HS-5 (cell line): ENCODE measurements around the gene ARFGAP1.

Experiments used
- DNase-seq: peaks from one replicate; pipeline ENCODE4 v3.0.0-alpha.2; 2012; ENCODE audit warnings: low read depth

The ARFGAP1 gene

DNA sequence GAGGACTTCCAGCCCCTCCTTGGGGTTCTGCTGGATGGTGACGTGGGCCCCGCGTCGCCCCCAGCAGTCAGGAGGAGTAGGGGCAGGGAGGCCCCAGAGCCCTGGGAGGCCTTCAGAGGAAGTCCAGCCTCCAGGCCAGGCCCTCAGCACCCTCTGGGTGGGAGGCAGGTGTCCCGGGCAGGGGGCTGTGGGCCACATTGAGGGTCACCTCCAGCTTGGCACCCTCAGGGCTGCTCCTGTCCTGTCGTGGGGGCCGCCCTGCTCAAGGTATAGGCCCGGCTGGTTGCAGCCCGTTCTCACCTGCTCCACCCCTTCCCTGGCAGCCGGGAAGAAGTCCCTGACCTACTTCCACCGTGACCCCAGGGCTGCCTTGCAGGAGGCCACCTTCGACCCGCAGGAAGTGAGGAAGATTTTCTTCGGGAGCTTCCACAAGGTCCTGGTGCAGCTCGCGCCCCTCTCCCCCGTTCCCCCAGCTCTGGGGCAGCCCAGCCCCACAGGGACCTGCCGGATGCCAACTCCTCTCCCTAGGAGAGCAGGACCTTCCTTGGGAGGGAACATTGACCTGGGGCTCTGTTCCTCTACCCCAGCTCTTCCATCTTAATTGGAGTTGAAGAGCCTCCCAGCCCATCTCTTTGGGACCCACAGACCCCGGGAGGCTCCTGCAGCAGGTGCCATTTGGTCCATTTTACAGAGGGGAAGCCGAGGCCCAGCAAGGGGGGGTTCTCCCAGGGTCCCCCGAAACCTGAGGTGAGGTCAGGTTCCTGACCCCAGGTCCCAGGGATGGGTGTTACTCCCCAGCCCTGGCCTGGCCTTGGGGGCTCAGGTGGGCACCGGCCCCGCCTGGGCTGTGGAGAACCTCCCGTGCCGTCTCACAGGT is 46.8 kb downstream of the ARFGAP1 start:
- no peak for DNase-seq

DNA sequence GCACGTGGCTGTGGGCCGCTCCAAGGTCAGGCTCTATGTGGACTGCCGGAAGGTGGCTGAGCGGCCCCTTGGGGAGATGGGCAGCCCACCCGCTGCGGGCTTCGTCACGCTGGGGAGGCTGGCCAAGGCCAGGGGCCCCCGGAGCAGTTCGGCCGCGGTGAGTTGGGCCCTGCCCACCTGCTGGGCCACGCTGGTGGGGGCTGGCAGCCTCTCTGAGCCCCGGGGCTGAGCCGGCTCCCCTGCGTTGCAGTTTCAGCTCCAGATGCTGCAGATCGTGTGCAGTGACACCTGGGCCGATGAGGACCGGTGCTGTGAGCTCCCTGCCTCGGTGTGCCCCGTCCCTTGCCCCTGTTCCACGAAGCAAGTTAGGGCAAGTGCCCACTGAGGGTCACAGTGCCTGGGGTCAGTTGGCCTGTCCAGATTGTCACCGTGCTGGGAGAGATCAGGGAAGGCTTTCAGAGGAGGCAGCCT is 47.5 kb downstream of the ARFGAP1 start:
- no peak for DNase-seq

DNA sequence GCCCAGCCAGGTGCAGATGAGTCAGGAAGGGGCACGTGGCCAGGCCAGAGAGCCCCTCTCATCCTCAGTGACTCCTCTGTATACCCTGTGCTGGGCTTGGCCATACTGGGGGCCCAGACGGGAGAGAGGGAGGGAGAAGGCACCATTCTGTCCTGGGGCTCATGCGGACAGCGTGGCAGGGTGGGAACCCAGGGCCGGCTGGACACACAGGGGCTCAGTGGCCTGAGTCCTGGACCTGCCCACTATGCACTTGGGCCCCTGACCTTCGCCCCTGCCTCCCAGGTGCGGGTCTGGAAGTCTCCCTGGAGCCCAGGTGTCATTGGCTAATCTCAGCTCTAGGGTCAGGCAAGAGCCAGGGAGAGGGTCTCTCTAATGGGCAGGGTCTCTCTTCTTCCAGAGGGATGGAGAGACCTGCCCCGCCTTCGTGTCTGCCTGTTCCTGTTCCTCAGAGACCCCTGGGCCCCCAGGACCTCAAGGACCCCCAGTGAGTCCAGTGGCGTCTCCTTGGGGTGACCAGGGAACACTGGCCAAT is 48.1 kb downstream of the ARFGAP1 start:
- no peak for DNase-seq

DNA sequence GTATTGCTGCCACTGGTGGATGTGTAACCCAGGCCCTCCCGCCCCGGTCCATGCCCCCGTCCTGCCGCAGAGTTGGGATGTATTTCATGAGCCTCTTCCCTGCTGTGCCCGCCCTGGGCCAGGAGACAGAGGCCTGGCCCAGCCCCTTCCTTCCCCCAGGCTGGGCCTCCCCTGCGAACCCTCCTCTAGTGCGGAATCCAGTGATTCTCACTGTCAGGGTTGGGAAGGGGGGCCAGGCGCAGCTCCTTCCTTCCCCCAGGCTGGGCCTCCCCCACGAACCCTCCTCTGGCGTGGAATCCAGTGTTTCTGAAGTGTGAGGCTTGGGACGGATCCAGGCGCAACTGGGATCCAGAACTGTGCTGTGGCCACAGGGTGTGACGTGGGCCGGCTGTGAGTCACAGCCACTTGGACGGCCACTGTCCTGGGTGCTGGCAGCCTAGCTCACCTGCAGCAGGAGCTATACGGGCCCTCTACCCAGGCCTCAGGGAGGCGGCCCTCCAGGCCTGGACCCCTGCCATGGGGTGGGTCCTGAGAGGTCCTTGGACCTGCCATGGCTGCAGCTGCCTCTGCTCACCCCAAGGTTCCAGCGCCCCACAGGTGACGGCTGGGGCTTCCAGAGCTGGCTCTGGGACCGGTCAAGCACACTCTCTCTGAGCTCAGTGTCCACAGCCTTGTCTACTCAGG is 48.7 kb downstream of the ARFGAP1 start:
- no peak for DNase-seq

DNA sequence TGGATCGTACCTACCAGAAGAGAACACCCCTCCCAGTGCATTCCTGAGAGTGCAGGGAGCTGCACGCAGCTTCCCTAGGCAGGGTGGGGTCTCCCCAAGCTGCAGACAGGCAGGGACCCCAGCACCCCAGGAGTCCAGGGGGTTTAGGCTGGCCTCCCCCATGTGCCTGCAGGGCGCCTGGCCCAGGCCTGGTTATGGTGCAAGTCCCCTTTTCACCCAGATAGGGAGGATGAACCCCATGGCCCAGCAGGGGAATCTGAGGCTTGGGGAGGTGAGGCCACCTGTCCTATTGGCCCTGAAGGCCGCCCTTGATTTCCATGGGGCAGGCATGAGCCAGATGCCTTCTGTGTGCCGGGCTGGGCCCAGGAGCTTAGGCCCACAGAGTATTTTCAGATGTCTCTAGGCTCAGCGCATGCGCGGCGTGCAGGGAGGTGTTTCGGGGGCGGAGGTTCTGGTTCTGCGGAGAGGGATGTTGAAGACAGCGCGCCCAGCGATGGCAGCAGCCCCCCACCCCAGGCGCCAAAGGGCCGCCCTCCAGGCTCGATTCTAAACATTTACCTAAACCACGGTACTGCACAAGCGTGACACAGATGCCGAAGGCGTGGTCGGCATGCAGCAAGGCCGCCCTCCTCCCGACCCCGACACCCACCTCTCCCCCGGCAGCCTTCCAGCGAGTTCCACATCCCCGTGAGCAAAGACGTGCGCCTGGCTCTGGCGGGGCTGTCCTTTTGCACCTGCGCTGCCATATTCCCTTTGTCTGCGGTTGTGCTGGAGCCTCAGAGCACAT is 49.7 kb downstream of the ARFGAP1 start:
- DNase-seq, result no peak

DNA sequence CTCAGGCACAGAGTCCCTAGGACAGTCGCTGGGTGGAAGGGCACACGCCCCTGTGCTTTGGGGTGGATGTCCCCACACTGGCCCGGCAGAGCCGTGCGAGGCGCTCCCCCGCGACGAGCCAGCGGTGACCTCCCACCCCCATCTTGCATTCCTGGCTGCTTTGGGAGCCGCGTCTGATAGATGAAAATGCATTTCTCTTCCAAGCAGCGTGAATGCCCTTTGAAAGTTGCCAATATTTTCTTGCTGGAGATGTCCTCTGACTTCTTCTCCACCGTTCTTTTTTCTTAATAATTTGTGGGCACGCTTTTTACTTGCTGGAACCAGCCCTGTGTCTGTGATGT is 50.3 kb downstream of the ARFGAP1 start:
- DNase-seq, result no peak

DNA sequence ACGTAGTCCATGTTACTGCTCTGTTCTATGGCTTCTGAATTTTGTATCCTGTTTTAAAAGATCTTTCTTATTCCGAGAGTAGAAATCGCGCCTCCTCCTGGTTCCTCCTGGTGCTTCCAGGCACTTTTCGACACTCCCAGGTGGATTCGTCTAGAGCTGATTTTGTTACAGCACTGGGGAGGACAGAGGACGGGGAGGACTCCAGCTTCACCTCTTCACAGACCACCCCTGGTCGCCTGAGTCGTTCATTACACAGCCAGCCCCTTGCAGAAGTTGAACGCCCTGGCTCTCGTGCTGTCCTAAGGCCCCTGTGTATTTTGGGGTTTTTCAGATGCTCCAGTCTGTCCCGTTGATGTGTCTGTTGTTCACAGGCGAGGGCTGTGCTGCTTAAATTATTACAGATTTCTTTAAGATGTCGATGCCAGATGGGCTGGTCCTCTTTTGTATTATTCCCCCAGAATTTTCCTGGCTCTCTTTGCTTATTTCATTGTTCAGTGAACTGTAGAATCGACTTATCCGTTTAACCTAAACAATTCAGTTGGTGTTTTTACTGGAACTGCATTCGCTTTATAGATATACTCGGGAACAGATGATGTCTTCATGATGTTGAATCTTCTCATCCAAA is 50.9 kb downstream of the ARFGAP1 start:
- DNase-seq, result no peak

DNA sequence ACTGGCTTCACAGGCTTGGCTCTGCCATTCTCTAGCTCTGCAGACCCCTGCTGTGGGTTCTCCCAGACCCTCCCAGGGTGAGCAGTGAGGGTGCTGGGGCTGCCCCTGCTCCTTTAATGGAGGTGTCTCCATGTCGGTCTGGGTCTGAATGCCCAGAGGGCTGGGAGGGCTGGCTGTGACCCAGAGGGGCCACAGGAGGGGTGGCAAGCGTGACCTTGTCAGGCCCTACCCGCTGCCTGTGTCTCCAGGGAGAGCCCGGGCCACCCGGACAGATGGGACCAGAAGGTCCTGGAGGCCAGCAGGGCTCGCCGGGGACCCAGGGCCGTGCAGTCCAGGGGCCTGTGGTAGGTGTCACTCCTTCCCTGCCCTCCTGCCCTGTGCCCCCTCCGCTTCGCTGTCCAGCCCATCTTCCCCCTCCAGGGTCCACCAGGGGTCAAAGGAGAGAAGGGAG is 52.4 kb downstream of the ARFGAP1 start:
- DNase-seq, result no peak

DNA sequence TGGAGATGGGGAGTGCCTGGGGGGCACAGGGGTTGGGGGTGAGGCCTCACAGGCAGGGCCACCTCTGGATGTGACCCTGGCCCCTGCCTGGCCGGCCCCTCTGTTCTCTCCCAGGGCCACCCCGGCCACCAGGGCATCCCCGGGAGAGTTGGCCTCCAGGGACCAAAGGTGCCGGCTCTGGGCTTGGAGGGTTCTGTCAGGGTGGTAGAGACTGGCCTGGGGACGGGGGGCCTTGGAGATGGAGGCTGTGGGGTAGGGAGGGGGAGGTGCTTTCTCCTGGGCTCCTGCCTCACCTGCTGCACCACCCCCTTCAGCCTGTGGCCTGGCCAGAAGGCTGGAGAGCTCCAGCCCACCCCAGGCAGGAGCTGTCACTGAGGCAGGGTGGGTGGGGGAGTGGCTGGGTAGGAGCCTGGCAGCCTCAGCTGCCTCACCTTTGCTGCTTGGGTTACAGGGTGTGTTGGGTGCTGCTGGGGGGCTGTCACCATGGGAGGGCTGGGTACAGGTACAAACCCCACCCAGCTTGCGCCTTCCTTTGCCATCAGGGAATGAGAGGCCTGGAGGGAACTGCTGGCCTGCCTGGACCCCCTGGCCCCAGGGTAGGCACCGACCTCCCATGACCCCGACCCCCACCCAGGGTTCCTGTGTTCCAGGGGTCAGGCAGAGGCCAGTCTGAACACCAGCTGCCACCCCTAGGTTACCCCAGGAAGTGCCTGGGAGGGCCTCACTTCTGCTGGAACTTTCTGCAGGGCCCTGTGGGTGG is 53.1 kb downstream of the ARFGAP1 start:
- DNase-seq, result no peak

DNA sequence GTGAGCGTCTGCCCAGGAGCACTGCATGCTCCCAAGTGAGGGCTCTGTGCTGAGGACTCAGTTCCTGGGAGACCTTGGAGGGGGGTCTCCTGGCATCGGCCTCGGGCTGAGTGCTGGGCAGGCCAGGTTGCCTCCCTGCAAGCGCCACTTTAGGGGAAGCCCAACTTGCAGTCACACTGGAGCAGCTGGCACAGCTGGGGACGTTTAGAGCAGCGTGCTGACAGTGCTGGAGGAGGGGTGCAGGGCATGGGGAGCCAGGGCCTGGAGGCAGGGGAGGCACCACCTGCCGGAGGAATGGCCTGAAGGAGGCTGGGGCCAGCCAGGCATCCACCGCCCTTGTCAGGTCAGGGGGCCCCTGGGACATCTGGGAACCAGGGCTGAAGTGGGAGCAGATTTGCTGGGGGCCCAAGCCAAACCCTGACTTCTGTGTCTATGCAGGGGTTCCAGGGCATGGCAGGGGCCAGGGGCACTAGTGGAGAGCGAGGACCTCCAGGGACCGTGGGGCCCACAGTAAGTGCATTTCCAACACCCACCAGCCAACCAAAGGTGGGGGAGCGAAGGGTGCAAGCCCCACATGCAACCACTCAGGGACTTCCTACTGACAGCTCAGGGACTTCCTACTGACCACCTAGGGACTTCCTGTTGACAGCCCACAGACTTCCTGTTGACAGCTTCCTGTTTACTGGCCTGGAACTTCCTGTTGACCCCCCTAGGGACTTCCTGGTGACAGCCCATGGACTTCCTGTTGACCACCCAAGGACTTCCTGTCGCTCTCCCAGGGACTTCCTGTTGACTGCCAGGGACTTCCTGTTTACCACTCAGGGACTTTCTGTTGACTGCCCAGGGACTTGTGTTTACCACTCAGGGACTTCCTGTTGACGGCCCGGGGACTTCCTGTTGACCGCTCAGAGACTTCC is 54.0 kb downstream of the ARFGAP1 start:
- no peak for DNase-seq

DNA sequence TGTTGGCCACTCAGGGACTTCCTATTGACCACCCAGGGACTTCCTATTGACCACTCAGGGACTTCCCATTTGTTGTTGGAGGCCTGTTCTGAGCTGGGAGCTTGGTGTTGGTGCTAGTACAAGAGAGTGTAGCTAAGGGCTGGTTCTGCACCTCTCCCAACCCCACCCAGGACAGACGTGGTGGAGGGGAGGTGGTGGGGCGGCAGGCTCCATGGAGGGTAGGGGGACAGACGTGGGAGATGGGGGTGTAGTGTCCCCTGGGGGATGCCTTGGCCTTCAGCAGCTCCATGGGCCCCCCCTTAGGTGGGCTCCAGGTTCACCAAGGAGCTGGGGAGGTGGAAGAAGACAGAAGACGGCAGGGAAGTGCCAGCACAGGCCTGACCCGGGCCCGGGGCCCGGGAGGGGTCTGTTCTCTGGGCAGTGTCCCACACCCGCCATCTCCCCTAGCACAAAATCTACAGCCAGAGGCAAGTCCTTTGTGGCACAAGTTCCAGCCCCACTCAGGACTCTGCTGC is 54.7 kb downstream of the ARFGAP1 start:
- no peak for DNase-seq

DNA sequence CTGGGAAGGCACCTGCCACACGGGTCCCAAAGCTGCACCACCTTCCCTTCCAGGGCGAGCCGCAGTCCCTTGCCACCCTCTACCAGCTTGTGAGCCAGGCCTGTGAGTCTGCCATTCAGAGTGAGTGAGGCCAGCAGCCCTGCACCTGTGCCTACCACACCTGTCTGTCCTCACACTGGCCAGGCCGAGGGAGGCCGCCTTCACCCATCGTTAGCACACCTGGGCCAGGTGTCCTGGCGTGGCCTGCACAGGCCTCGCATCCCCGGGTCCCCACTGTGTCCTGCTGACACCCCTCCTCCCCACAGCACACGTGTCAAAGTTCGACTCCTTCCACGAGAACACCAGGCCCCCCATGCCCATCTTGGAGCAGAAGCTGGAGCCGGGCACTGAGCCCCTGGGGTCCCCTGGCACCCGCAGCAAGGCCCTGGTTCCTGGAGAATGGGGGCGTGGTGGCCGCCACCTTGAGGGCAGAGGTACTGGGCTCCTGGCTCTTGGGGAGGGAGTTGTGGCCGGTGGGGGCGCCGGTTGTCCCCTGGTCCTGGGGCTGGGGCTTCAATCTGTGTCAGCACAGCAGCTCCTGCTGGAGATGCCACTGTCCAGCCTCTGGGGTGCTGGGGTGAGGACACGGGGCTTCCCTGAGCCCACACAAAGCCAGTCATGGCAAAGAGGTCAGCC is 55.5 kb downstream of the ARFGAP1 start:
- no peak for DNase-seq

DNA sequence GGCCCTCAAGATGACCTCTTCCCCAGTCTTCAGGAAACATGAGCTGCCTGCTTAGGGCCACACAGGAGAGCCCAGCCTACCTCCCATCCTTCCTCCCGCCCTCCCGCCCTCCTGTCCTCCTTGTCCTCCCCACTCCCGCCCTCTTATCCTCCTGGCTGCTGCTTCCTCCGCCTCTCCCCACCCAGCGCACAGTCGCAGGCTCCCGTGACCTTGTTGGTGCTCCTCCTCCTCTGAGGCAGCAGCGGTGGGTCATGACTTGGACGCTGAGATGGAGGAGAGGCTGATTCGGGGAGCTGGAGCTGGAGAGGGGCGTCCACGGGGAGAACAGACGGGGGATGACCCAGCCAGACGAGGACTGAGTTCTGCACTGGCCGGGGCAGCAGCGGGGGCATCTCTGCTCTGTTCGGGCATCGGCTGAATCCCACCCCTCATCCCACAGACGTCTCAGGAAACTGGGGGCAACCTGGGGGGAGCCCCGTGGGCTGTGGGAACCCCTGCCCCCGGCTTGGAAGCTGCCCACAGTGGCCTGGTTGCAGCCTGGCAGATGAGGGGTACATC is 56.2 kb downstream of the ARFGAP1 start:
- DNase-seq, result no peak

DNA sequence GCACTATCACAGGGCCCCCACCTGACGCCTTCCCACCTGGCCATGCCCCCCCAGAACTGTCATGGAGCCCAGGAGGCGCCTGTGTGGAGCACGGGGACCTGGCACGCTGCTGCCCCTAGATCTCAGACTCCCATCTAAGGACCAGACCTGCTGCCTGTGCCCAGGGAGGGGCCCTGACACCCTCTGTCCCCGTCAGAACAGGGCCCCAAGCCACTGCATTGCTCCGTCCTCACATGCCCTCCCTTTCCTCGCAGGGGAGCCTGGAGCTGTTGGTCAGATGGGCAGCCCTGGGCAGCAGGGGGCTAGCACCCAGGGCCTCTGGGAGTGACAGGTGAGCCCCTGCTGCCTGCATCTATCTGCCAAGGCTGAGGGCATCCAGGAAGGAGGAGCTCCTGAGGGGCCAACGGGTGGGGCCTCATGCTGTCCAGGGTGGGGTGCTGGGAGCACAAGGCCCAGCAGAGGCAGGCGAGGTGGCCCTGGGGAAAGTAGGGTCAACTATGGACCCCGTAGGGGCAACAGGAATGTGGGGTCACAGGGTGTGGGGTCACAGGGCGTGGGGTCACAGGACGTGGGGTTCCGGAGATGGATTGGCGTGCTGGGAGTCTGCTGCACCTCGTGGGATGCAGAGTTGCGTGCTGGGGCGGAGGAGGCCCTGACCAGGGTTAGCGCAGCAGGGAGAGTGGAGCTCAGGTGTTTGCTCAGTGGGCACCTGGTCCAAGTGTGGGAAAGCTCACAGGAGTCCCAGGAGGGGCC is 56.9 kb downstream of the ARFGAP1 start:
- no peak for DNase-seq

DNA sequence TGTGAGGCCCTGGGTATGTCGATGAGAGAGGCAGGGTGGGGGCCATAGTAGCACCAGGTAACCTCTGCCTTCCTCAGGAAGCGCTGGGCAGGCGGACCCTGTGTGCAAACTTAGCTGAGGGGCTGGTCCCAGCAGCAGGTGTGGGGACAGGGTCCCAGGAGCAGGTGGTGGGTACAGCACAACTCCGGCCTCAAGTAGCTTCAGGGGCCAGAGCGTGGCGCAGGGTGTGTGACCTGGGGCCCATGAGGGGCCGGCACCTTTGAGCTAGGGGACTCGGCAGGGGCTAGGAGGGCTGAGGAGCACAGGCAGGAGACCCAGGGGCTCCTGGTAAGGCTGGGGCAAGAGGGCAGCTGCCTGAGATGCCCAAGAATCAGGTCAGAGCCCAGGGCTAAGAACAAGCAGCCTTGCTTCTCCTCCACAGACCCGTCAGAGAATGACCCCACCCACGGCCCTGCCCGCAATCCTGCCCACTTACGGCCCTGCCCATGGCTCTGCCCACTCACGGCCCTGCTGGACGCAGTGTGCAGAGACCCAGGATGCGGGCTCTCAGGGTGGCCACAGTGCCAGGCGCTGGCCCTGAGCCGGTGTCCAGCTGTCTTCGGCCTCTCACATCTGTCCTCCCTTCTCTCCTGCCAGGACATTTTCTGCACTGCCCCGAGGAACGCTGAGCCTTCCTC is 57.6 kb downstream of the ARFGAP1 start:
- no peak for DNase-seq

DNA sequence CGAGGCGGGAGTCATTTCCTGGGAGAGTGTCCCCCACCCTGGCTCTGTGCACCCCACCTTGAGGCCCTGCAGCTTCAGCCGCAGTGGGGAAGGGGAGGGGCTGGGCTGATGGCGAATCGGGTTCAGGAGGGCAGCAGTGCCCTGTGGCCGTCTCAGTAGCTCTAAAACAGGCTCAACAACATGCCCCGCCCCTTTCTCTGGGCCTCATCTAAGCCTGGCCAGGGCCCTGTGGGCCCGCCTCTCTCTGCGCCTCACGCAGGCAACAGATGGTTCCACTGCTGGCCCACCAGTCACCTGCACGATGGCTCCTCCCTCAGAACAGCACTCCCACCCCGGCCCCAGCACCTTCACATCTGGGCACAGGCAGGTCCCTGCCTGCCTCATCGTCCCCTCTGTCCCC is 58.3 kb downstream of the ARFGAP1 start:
- DNase-seq, result no peak

DNA sequence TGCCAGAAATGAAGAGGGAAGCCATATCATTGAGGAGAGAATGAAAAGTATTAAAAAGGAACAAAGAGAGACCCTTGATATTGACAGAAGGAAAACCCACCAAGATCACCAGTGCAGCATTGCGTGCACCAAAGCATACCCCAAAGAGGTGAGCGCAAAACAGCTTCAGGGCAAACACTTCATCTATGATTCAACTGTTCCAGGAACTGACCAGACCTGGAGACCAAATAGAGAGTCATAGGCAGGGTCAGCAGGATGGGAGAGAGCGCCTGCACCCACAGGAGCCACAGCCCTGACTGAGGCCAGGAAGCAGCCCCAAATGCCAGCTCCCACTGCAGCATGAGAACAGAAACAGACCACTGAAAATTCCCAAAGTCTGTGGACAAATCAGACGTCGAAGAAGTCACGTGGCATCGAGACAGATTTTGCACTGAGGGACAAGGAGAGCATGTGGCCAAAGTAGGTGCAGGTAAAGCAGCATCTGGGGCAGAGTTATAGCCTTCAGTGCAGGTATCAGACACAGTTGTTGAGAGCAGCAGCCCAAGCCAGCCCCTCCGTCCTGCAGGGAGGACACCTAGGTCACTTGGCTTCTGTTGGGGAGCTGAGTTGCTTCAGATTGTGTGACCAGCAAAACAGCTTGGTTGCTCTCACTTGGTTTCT is 59.3 kb downstream of the ARFGAP1 start:
- no peak for DNase-seq
